ENCODE results near the gene USP44. TPM values are rescaled to one million over a fixed set of nuclear protein-coding genes. Genes with fewer than 3 reads are reported as not detected.

USP44 gene
- total and polyA plus RNA-seq, 2 of the 4 experiments (the other 2 are of a cell fraction), result 13.0 to 33.5 TPM

DNA sequence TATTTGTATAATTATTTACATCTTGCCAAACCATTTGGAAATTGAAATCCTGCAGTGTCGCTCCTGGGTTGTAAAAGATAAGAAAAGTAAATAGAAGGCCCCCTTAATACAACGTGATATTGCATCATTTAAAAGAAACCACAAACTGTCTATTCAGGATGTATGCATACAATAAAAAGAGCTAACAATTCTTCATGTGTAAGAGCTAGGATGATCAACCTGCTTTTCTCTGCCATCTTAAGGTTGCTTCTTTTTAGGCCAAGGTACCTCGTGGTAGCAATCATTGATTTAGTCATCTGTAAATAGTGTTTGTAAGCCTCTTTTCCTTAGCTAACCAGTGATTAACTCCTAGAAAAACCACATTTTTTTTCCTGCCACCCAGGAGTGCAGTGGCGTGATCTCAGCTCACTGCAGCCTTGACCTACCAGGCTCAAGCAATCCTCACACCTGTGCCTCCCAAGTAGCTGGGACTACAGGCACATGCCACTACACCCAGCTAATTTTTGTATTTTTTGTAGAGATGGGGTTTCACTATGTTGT is 3.3 kb upstream of the USP44 start:
- Histone ChIP-seq H4K5ac (ENCODE audit: low read depth, low read length) (no peak overlapping the region), H2AK5ac (ENCODE audit: low read depth, low read length) (no peak overlapping the region), H3K4me3 (ENCODE audit: insufficient read depth, low read depth, low read length) (no peak overlapping the region), H2AFZ (replicated peaks; ENCODE audit: low read length, poor library complexity) (no peak overlapping the region), H4K8ac (ENCODE audit: low read depth in 2 of 2, low read length in 2 of 2) (no peak overlapping the region), H2BK15ac (ENCODE audit: low read depth, low read length) (no peak overlapping the region), H3K18ac (ENCODE audit: low read depth, low read length) (no peak overlapping the region), H2BK120ac (ENCODE audit: low read depth, low read length) (no peak overlapping the region), H3K4ac (ENCODE audit: low read depth, low read length) (no peak overlapping the region), H4K91ac (ENCODE audit: insufficient read depth, low read depth, low read length) (no peak overlapping the region; the same call in 1 of the 2 replicates), H2AK9ac (replicated peaks; ENCODE audit: low read depth, low read length, poor library complexity) (no peak overlapping the region), H3K56ac (ENCODE audit: extremely low read depth, insufficient read depth, low read length) (no peak overlapping the region), H3K14ac (replicated peaks; ENCODE audit: low read depth, low read length) (no peak overlapping the region; the same call in 1 of the 2 replicates), H3K9me3 (ENCODE audit: control insufficient read depth, insufficient read depth, low read length) (peaks cover 1% of the 10 kb centered on the region), H3K4me1 (ENCODE audit: control insufficient read depth, insufficient read depth, low read length) (0 out of 2 replicates have a peak, but pooled peaks cover 3% of the 10 kb centered on the region), H2BK5ac (ENCODE audit: low read depth, low read length, poor library complexity, severe bottlenecking) (no peak overlapping the region), H3K9me1 (ENCODE audit: insufficient read depth, low read length) (no peaks in the 10 kb centered on the region), H3K4me2 (ENCODE audit: low read depth, low read length) (no peak overlapping the region), H3K79me1 (ENCODE audit: low read depth in 1 of 2, low read length in 2 of 2) (no peaks in the 10 kb centered on the region), H3K23ac (ENCODE audit: low read depth, low read length) (no peak overlapping the region), H3K27me3 (ENCODE audit: control insufficient read depth, insufficient read depth, low read length) (no peaks in the 10 kb centered on the region), H2BK20ac (ENCODE audit: low read depth, low read length) (no peak overlapping the region), H3K36me3 (ENCODE audit: control insufficient read depth, insufficient read depth, low read length) (no peaks in the 10 kb centered on the region), H3K27ac (ENCODE audit: insufficient read depth, low read length) (no peak overlapping the region), H4K20me1 (ENCODE audit: insufficient read depth, low read length) (no peaks in the 10 kb centered on the region), H3K9ac (ENCODE audit: low read depth, low read length) (no peak overlapping the region)
- BruUV-seq (replicated peaks), result no TSS peak
- dilution Hi-C loops (cut with HindIII; ENCODE audit: low sequenced_read_pairs, unreplicated experiment) (no loop called here), in situ Hi-C loops (cut with MboI; ENCODE audit: low sequenced_read_pairs) (no loop called here), intact Hi-C loops (cut with micrococcal nuclease) (no loop called here)
- no peak for DNase-seq
- CTCF ChIA-PET, result interaction anchor here (1.1 kb wide), 2 partner anchors 21 to 29 kb away, joined by 3 to 4 read pairs; no protein-coding TSS in a partner anchor
- WGBS, 2 experiments (ENCODE audit: extremely low coverage in 2 of 2, insufficient read length in 1 of 2), result no CpG with 5 or more reads among the region's 4 CpGs
- TF ChIP-seq NFE2L2 (IDR thresholded peaks at IDR 0.05; ENCODE audit: low read depth, low read length), result no peak
- peak; percentile 55; the same call in 1 of the 2 replicates for TF ChIP-seq CEBPB (IDR thresholded peaks at IDR 0.05; ENCODE audit: low read depth, low read length)
- POLR2A ChIA-PET (ENCODE audit: unreplicated experiment), result no interaction called here
- ATAC-seq (ENCODE audit: low read depth), result no peak

Measured in IMR-90 (cell line).